KBM-7 (cell line): ENCODE results near the gene RAD9A.
A peak's percentile ranks its signal among the peaks of the same experiment; 100 is the strongest.
"Not testable (repeated sequence)": the region's sequence is repeated elsewhere in the genome, so short reads cannot be mapped to it uniquely, and the experiment has no call there.

ENCODE experiments used
- DNase-seq: peaks from one replicate; pipeline ENCODE4 v3.0.0-alpha.2; 2015
- in situ Hi-C: fragments of 300-500 bp; cut with MboI; formaldehyde crosslinking; loops from 2 replicates; pipeline ENCODE4 v1.14.3; 2020; ENCODE audit warnings: low sequenced_read_pairs, low pct_unique_long_range_greater_than_20kb, mixed read lengths

RAD9A gene

GRCh38 chr11:67418476-67419281 is 26.9 kb downstream of the RAD9A start:
- in situ Hi-C loops, result no loop called here

GRCh38 chr11:67419325-67420049 is 27.7 kb downstream of the RAD9A start:
- in situ Hi-C loops, result no loop called here
- DNase-seq, result no peak

More at GRCh38 chr11:67418476-67419281, 26.9 kb downstream of the RAD9A start:
- peak; percentile 30 for DNase-seq

GRCh38 chr11:67420147-67420645 is 28.4 kb downstream of the RAD9A start:
- in situ Hi-C loops, result no loop called here
- DNase-seq, result no peak

- DNase-seq, result peak; percentile 92
- in situ Hi-C loops, result no loop called here
Measured at GRCh38 chr11:67420646-67421429, 29.1 kb downstream of the RAD9A start.

GRCh38 chr11:67421430-67422031 is 29.7 kb downstream of the RAD9A start:
- no peak for DNase-seq
- in situ Hi-C loops, result no loop called here

- in situ Hi-C loops, result no loop called here
- DNase-seq, result no peak
Measured at GRCh38 chr11:67422891-67423290, 31.1 kb downstream of the RAD9A start.

- no peak for DNase-seq
- in situ Hi-C loops, result no loop called here
Measured at GRCh38 chr11:67423466-67423865, 31.7 kb downstream of the RAD9A start.

- no peak for DNase-seq
- in situ Hi-C loops, result no loop called here
Measured at GRCh38 chr11:67423891-67424613, 32.3 kb downstream of the RAD9A start.

GRCh38 chr11:67427364-67427859 is 35.6 kb downstream of the RAD9A start:
- in situ Hi-C loops, DNase-seq: not testable (repeated sequence)

GRCh38 chr11:67428052-67429001 is 36.5 kb downstream of the RAD9A start, which contains the start of gene RPS6KB2:
Gene RPS6KB2 (plus strand): TSS chr11:67428494. CDS start chr11:67428546, 52 bp downstream.
- in situ Hi-C loops, result no loop called here
- peak; percentile 98 for DNase-seq

- no peak for DNase-seq
- in situ Hi-C loops, result no loop called here
Measured at GRCh38 chr11:67429038-67429668, 37.4 kb downstream of the RAD9A start.

- no peak for DNase-seq
- in situ Hi-C loops, result no loop called here
Measured at GRCh38 chr11:67429722-67430121, 37.9 kb downstream of the RAD9A start.

- in situ Hi-C loops, result no loop called here
- DNase-seq, result no peak
Measured at GRCh38 chr11:67431346-67432249, 39.8 kb downstream of the RAD9A start.

GRCh38 chr11:67432655-67433349 is 41.0 kb downstream of the RAD9A start:
- DNase-seq, result no peak
- in situ Hi-C loops, result no loop called here
